Tibial nerve (tissue), 4 donors: ENCODE measurements around the gene CCL22. TPM values are rescaled to one million over a fixed set of nuclear protein-coding genes. Genes with fewer than 3 reads are reported as not detected.
"Not testable (repeated sequence)": the region's sequence is repeated elsewhere in the genome, so short reads cannot be mapped to it uniquely, and the experiment has no call there.

Source experiments
- DNase-seq, 2 donors: peaks; one replicate each; pipeline ENCODE4 v3.0.0-alpha.2; 2019; ENCODE audit warnings: low spot score in 2 of 2
- H3K27ac ChIP-seq, 4 donors: fragments of 200-600 bp; sonication (generic) in 3 of 4; one replicate each; pipeline ENCODE4 v1.5.1; 2017 to 2019; ENCODE audit warnings: mild to moderate bottlenecking in 1 of 4
- H3K27me3 ChIP-seq, 2 donors: fragments of 200-600 bp; sonication (generic) in 1 of 2; one replicate each; pipeline versions ENCODE4 v1.5.1 to v1.6.0; 2017 to 2019
- H3K36me3 ChIP-seq, 3 donors: fragments of 200-600 bp; sonication (generic); one replicate each; pipeline ENCODE4 v1.5.1; 2018 to 2019
- H3K4me1 ChIP-seq, 4 donors: fragments of 200-600 bp; sonication (generic) in 3 of 4; one replicate each; pipeline ENCODE4 v1.5.1; 2017 to 2019
- H3K4me3 ChIP-seq, 4 donors: fragments of 200-600 bp; sonication (generic) in 3 of 4; one replicate each; pipeline ENCODE4 v1.5.1; 2017 to 2019; ENCODE audit warnings: mild to moderate bottlenecking in 1 of 4, moderate library complexity in 1 of 4
- H3K9me3 ChIP-seq, 4 donors: fragments of 200-600 bp; sonication (generic) in 3 of 4; one replicate each; pipeline ENCODE4 v1.5.1; 2017 to 2019
- CTCF ChIP-seq, 5 experiments: fragments of 200-600 bp in 3 of 5; fragments of 450-650 bp in 2 of 5; sonication (generic) in 3 of 5; IDR thresholded peaks; one replicate each; pipeline ENCODE4 v1.5.1; 2016 to 2019; ENCODE audit warnings: antibody characterized with exemption in 5 of 5, mild to moderate bottlenecking in 3 of 5, moderate library complexity in 2 of 5
- EP300 ChIP-seq, 2 donors: sonication (generic); formaldehyde crosslinking; IDR thresholded peaks; one replicate each; pipeline ENCODE4 v1.6.1; 2017; ENCODE audit warnings: antibody characterized with exemption in 2 of 2, mild to moderate bottlenecking in 1 of 2
- POLR2A ChIP-seq, 2 donors: fragments of 450-650 bp; IDR thresholded peaks; one replicate each; pipeline ENCODE4 v1.6.1; 2017; ENCODE audit warnings: antibody characterized with exemption in 2 of 2, mild to moderate bottlenecking in 2 of 2, moderate library complexity in 2 of 2
- WGBS, 2 donors: methylation state at CpG; one replicate each; pipeline ENCODE4 v1.1.5; 2018; 5-methylcytosine and 5-hydroxymethylcytosine counted together
- total RNA-seq, 4 donors: library from RNA; depleted of rRNA; stranded (reverse); fragments of >200 nt; gene quantifications; one replicate each; pipeline ENCODE4 v1.1.0, GENCODE V29; 2016

Gene CCL22
- total RNA-seq, 4 donors from 2014 or later = not detected

- DNase-seq = no peak
- WGBS, 2 donors = 91 to 95% methylated on average over 5 of the region's 5 CpGs
- H3K9me3 ChIP-seq = peaks cover 0 to 2% (median 0%) of the 10 kb centered on the region in 4 donors
- TF ChIP-seq POLR2A (IDR thresholded peaks at IDR 0.05) = no peak
- TF ChIP-seq EP300 (IDR thresholded peaks at IDR 0.05) = no peak
- no peak for TF ChIP-seq CTCF (IDR thresholded peaks at IDR 0.05)
- no peaks in the 10 kb centered on the region for H3K27me3 ChIP-seq
- H3K4me3 ChIP-seq = no peak overlapping the region
- H3K36me3 ChIP-seq = no peaks in the 10 kb centered on the region
- no peak overlapping the region for H3K27ac ChIP-seq
- H3K4me1 ChIP-seq = peaks cover 0 to 10% (median 0%) of the 10 kb centered on the region in 4 donors
These were observed 36.4 kb downstream of the CCL22 start for GRCh38 chr16:57395026-57395425.

GRCh38 chr16:57396786-57397185 lies 38.2 kb downstream of the CCL22 start:
- Histone ChIP-seq H3K9me3 (no peaks in the 10 kb centered on the region), H3K27ac (no peak overlapping the region), H3K36me3 (no peaks in the 10 kb centered on the region), H3K27me3 (no peaks in the 10 kb centered on the region), H3K4me3 (no peak overlapping the region), H3K4me1 (no peaks in the 10 kb centered on the region)
- no peak for DNase-seq
- 78 to 84% methylated on average over 4 of the region's 4 CpGs for WGBS, 2 donors
- TF ChIP-seq EP300 (IDR thresholded peaks at IDR 0.05) (no peak), CTCF (IDR thresholded peaks at IDR 0.05) (no peak), POLR2A (IDR thresholded peaks at IDR 0.05) (no peak)

GRCh38 chr16:57397493-57397892 lies 38.9 kb downstream of the CCL22 start:
- H3K27me3 ChIP-seq, DNase-seq, H3K4me1 ChIP-seq, H3K9me3 ChIP-seq, H3K36me3 ChIP-seq, H3K27ac ChIP-seq, H3K4me3 ChIP-seq: not testable (repeated sequence)
- WGBS, 2 donors = 82 to 88% methylated on average over 4 of the region's 4 CpGs

GRCh38 chr16:57401943-57402640 lies 43.5 kb downstream of the CCL22 start:
- TF ChIP-seq EP300 (IDR thresholded peaks at IDR 0.05) (no peak), POLR2A (IDR thresholded peaks at IDR 0.05) (no peak), CTCF (IDR thresholded peaks at IDR 0.05) (no peak)
- Histone ChIP-seq H3K4me1 (no peaks in the 10 kb centered on the region), H3K27ac (no peak overlapping the region), H3K27me3 (no peaks in the 10 kb centered on the region), H3K36me3 (no peaks in the 10 kb centered on the region), H3K4me3 (no peak overlapping the region), H3K9me3 (no peaks in the 10 kb centered on the region)
- no peak for DNase-seq
- 46 to 52% methylated on average over 7 of the region's 7 CpGs for WGBS, 2 donors

- Histone ChIP-seq H3K36me3 (no peaks in the 10 kb centered on the region), H3K4me3 (no peak within 1 kb of the TSS), H3K9me3 (no peaks in the 10 kb centered on the region), H3K27me3 (no peaks in the 10 kb centered on the region), H3K27ac (no peak within 1 kb of the TSS), H3K4me1 (no peaks in the 10 kb centered on the region)
- WGBS, 2 donors = 71% methylated on average over 17 of the region's 17 CpGs
- no peak for TF ChIP-seq CTCF (IDR thresholded peaks at IDR 0.05)
- TF ChIP-seq POLR2A (IDR thresholded peaks at IDR 0.05) = no peak
- TF ChIP-seq EP300 (IDR thresholded peaks at IDR 0.05) = no peak
- no peak for DNase-seq
These were observed 45.6 kb downstream of the CCL22 start, which contains the start of gene CCL17 for GRCh38 chr16:57403965-57404817. Gene CCL17, plus strand, starts transcription at chr16:57404767. Its CDS starts 9,166 bp downstream, at chr16:57413933.
